ENCODE measurements around the gene ROBO2. TPM values are rescaled to one million over a fixed set of nuclear protein-coding genes. Genes with fewer than 3 reads are reported as not detected.
"Not testable (repeated sequence)": the region's sequence is repeated elsewhere in the genome, so short reads cannot be mapped to it uniquely, and the experiment has no call there.

The ROBO2 gene
- total and polyA plus RNA-seq, 5 donors, result 0.05 to 2.1 (median 0.39) TPM; not detected in 1

- intact Hi-C loops (cut with DNase I), result no loop called here
- no peak for ATAC-seq
- WGBS, result 80% methylated on average over 2 of the region's 2 CpGs
These were observed 332.9 kb downstream of the ROBO2 start for GRCh38 chr3:77372634-77373346.

GRCh38 chr3:77373619-77374018 lies 333.7 kb downstream of the ROBO2 start:
- Histone ChIP-seq H3K9me3 (ENCODE audit: control insufficient read depth, low read length) (no peaks in the 10 kb centered on the region), H3K27ac (ENCODE audit: low read length) (no peak overlapping the region), H3K4me3 (ENCODE audit: low read length) (no peak overlapping the region), H3K27me3 (ENCODE audit: control insufficient read depth, insufficient read depth) (no peaks in the 10 kb centered on the region), H3K4me1 (ENCODE audit: control insufficient read depth, insufficient read depth, low read length) (no peaks in the 10 kb centered on the region)
- ATAC-seq, result no peak
- DNase-seq, result peak in 1 of 3 donors; percentile 11
- intact Hi-C loops (cut with DNase I), result no loop called here
- 77% methylated on average over 6 of the region's 6 CpGs for WGBS

More at GRCh38 chr3:77372634-77373346, 332.9 kb downstream of the ROBO2 start:
- Histone ChIP-seq H3K27ac (ENCODE audit: low read length) (no peak overlapping the region), H3K9me3 (ENCODE audit: control insufficient read depth, low read length) (no peaks in the 10 kb centered on the region), H3K4me3 (ENCODE audit: low read length) (no peak overlapping the region), H3K4me1 (ENCODE audit: control insufficient read depth, insufficient read depth, low read length) (no peaks in the 10 kb centered on the region), H3K27me3 (ENCODE audit: control insufficient read depth, insufficient read depth) (no peaks in the 10 kb centered on the region)
- DNase-seq, result no peak

- Histone ChIP-seq H3K9me3 (ENCODE audit: control insufficient read depth, low read length) (no peaks in the 10 kb centered on the region), H3K27ac (ENCODE audit: low read length) (no peak overlapping the region), H3K27me3 (ENCODE audit: control insufficient read depth, insufficient read depth) (no peaks in the 10 kb centered on the region), H3K4me3 (ENCODE audit: low read length) (no peak overlapping the region), H3K4me1 (ENCODE audit: control insufficient read depth, insufficient read depth, low read length) (no peaks in the 10 kb centered on the region)
- DNase-seq, result no peak
- intact Hi-C loops (cut with DNase I), result no loop called here
- WGBS, result 93% methylated on average over 2 of the region's 2 CpGs
- ATAC-seq, result no peak
These were observed 336.6 kb downstream of the ROBO2 start for GRCh38 chr3:77376511-77376910.

GRCh38 chr3:77377717-77378116 lies 337.8 kb downstream of the ROBO2 start:
- Histone ChIP-seq H3K4me1 (ENCODE audit: control insufficient read depth, insufficient read depth, low read length) (no peaks in the 10 kb centered on the region), H3K27ac (ENCODE audit: low read length) (no peak overlapping the region), H3K27me3 (ENCODE audit: control insufficient read depth, insufficient read depth) (no peaks in the 10 kb centered on the region), H3K4me3 (ENCODE audit: low read length) (no peak overlapping the region), H3K9me3 (ENCODE audit: control insufficient read depth, low read length) (no peaks in the 10 kb centered on the region)
- WGBS, result 79% methylated on average over 1 of the region's 1 CpG
- no peak for DNase-seq
- intact Hi-C loops (cut with DNase I), result no loop called here
- no peak for ATAC-seq

GRCh38 chr3:77380136-77380535 lies 340.2 kb downstream of the ROBO2 start:
- no peaks in the 10 kb centered on the region for H3K9me3 ChIP-seq (ENCODE audit: control insufficient read depth, low read length)
- no peak overlapping the region for H3K27ac ChIP-seq (ENCODE audit: low read length)
- ATAC-seq (no peak), DNase-seq (no peak)
- H3K27me3 ChIP-seq (ENCODE audit: control insufficient read depth, insufficient read depth), result no peaks in the 10 kb centered on the region
- WGBS, result 74% methylated on average over 3 of the region's 3 CpGs
- no peaks in the 10 kb centered on the region for H3K4me1 ChIP-seq (ENCODE audit: control insufficient read depth, insufficient read depth, low read length)
- intact Hi-C loops (cut with DNase I), result no loop called here
- H3K4me3 ChIP-seq (ENCODE audit: low read length), result no peak overlapping the region

- 19% methylated on average over 1 of the region's 1 CpG for WGBS
- ATAC-seq, result no peak
- Histone ChIP-seq H3K9me3 (ENCODE audit: control insufficient read depth, low read length) (no peaks in the 10 kb centered on the region), H3K27ac (ENCODE audit: low read length) (no peak overlapping the region), H3K4me3 (ENCODE audit: low read length) (no peak overlapping the region), H3K27me3 (ENCODE audit: control insufficient read depth, insufficient read depth) (no peaks in the 10 kb centered on the region), H3K4me1 (ENCODE audit: control insufficient read depth, insufficient read depth, low read length) (no peaks in the 10 kb centered on the region)
- intact Hi-C loops (cut with DNase I), result no loop called here
- DNase-seq, result no peak
These were observed 341.5 kb downstream of the ROBO2 start for GRCh38 chr3:77381431-77381830.

DNA sequence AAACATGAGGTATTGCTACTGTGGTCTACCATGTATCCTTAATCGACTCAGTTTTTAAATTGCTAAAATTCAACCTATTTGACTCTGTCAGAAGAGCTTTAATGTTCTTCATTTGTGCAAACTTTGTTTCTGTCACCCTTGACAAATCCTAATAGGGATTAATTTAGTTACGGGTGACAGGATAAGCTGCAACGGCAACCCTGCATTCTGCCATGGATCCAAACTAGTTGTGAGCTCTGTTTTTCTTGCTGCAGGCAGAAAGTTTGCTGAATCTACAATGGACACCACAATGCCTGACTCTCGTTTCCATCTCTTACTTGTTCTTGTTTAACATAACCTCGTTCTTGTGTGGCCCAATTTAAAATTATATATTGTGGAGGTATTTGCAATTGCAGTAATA lies 352.3 kb downstream of the ROBO2 start:
- ATAC-seq (no peak), DNase-seq (no peak)
- 78% methylated on average over 5 of the region's 5 CpGs for WGBS
- intact Hi-C loops (cut with DNase I), result no loop called here
- no peaks in the 10 kb centered on the region for H3K9me3 ChIP-seq (ENCODE audit: control insufficient read depth, low read length)
- H3K4me1 ChIP-seq (ENCODE audit: control insufficient read depth, insufficient read depth, low read length), result no peaks in the 10 kb centered on the region
- H3K27ac ChIP-seq (ENCODE audit: low read length), result no peak overlapping the region
- no peaks in the 10 kb centered on the region for H3K27me3 ChIP-seq (ENCODE audit: control insufficient read depth, insufficient read depth)
- no peak overlapping the region for H3K4me3 ChIP-seq (ENCODE audit: low read length)

DNA sequence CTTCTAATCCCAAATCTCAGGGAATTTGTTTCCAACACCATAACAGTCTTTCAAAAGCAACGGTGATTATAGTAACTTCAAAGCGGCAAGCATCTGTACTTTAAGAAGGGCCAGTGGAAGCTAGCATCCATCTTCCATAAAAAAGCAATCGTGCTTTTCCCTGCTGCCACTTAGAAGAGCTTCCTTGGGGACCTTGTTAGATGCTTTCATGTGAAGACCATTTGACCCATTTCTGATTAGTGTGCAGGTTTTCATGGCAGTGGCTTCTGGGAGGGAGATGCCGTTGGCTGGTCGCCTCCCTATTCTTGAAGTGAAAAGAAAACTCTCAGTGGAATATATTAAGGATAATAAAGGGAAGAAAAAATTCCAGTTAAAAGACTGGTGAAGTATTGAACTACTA lies 354.1 kb downstream of the ROBO2 start:
- no peaks in the 10 kb centered on the region for H3K9me3 ChIP-seq (ENCODE audit: control insufficient read depth, low read length)
- H3K27me3 ChIP-seq (ENCODE audit: control insufficient read depth, insufficient read depth), result no peaks in the 10 kb centered on the region
- H3K4me3 ChIP-seq (ENCODE audit: low read length), result no peak overlapping the region
- no peak overlapping the region for H3K27ac ChIP-seq (ENCODE audit: low read length)
- DNase-seq (no peak), ATAC-seq (no peak)
- WGBS, result 73% methylated on average over 5 of the region's 5 CpGs
- H3K4me1 ChIP-seq (ENCODE audit: control insufficient read depth, insufficient read depth, low read length), result no peaks in the 10 kb centered on the region
- intact Hi-C loops (cut with DNase I), result no loop called here

GRCh38 chr3:77404871-77405270 lies 365.0 kb downstream of the ROBO2 start:
- intact Hi-C loops (cut with DNase I), result no loop called here
- WGBS, result 25% methylated on average over 1 of the region's 1 CpG

DNA sequence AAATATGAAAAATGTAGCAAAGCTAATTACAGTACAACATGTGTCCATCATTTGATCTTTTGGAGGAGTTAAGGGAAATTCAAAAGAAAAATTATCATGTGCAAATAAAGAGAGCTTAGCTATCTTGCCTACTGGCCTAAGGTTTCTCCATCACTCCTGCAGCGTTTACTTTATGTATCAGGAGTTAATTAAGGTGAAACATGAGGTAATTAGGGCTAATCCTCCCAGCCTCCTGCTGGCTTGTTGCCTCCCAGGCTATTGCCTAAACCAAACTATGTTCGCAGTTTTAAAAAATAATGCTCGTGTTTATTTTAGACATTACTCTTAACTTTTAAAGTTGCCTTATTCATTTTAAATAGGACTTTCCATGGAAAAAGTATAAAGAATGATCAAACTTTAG lies 367.5 kb downstream of the ROBO2 start:
- WGBS, result 72% methylated on average over 3 of the region's 3 CpGs
- no peak for ATAC-seq
- no peak overlapping the region for H3K4me3 ChIP-seq (ENCODE audit: low read length)

More at GRCh38 chr3:77404871-77405270, 365.0 kb downstream of the ROBO2 start:
- Histone ChIP-seq H3K27ac (ENCODE audit: low read length) (no peak overlapping the region), H3K9me3 (ENCODE audit: control insufficient read depth, low read length) (no peaks in the 10 kb centered on the region), H3K4me1 (ENCODE audit: control insufficient read depth, insufficient read depth, low read length) (no peaks in the 10 kb centered on the region), H3K4me3 (ENCODE audit: low read length) (no peak overlapping the region), H3K27me3 (ENCODE audit: control insufficient read depth, insufficient read depth) (no peaks in the 10 kb centered on the region)
- ATAC-seq (no peak), DNase-seq (no peak)

DNA sequence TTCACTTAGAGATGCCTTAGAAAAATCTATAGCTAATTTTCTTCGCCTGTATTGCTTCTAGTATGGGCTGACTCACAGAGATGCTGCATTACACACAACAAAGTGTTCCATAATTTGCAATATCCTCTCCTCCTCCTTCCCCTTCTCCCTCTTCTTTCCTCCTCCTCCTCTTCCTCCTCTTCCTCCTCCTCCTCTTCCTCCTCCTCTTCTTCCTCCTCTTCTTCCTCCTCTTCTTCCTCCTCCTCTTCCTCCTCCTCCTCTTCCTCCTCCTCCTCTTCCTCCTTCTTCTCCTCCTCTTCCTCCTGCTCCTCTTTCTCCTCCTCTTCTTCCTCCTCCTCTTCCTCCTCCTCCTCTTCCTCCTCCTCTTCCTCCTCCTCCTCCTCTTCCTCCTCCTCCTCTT lies 370.4 kb downstream of the ROBO2 start:
- ATAC-seq; H3K27me3 ChIP-seq (ENCODE audit: control insufficient read depth, insufficient read depth); H3K9me3 ChIP-seq (ENCODE audit: control insufficient read depth, low read length); H3K27ac ChIP-seq (ENCODE audit: low read length); DNase-seq; intact Hi-C loops (cut with DNase I); H3K4me1 ChIP-seq (ENCODE audit: control insufficient read depth, insufficient read depth, low read length); H3K4me3 ChIP-seq (ENCODE audit: low read length): not testable (repeated sequence)
- WGBS, result 74% methylated on average over 1 of the region's 1 CpG

More for the DNA sequence above, 367.5 kb downstream of the ROBO2 start:
- Histone ChIP-seq H3K27ac (ENCODE audit: low read length) (no peak overlapping the region), H3K9me3 (ENCODE audit: control insufficient read depth, low read length) (no peaks in the 10 kb centered on the region), H3K27me3 (ENCODE audit: control insufficient read depth, insufficient read depth) (no peaks in the 10 kb centered on the region), H3K4me1 (ENCODE audit: control insufficient read depth, insufficient read depth, low read length) (no peaks in the 10 kb centered on the region)
- no peak for DNase-seq
- intact Hi-C loops (cut with DNase I), result no loop called here

DNA sequence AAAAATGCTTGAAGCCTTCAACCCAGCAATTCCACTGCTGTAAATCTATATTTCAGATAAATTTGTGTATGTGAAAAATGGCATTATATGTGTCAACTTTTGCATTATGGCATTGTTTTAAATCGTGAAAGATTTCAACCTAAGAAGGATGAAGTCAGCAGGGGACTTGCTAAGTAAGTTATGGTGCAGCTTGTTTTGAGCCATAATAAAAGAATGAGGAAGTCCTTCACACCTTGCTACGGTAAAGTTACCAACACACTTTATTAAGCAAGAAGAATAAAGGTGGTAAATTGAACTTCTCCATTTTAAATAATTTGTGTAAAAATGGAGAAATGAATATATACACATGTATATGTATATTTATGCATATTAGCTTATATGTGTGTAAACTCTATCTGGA lies 371.4 kb downstream of the ROBO2 start:
- WGBS, result 76% methylated on average over 2 of the region's 2 CpGs
- Histone ChIP-seq H3K9me3 (ENCODE audit: control insufficient read depth, low read length) (no peaks in the 10 kb centered on the region), H3K27ac (ENCODE audit: low read length) (no peak overlapping the region), H3K4me3 (ENCODE audit: low read length) (no peak overlapping the region), H3K27me3 (ENCODE audit: control insufficient read depth, insufficient read depth) (no peaks in the 10 kb centered on the region), H3K4me1 (ENCODE audit: control insufficient read depth, insufficient read depth, low read length) (no peaks in the 10 kb centered on the region)
- no peak for ATAC-seq
- intact Hi-C loops (cut with DNase I), result no loop called here
- no peak for DNase-seq

All from right cardiac atrium (tissue), 5 donors.